ENCODE data around the gene TMEM132C.

DNA sequence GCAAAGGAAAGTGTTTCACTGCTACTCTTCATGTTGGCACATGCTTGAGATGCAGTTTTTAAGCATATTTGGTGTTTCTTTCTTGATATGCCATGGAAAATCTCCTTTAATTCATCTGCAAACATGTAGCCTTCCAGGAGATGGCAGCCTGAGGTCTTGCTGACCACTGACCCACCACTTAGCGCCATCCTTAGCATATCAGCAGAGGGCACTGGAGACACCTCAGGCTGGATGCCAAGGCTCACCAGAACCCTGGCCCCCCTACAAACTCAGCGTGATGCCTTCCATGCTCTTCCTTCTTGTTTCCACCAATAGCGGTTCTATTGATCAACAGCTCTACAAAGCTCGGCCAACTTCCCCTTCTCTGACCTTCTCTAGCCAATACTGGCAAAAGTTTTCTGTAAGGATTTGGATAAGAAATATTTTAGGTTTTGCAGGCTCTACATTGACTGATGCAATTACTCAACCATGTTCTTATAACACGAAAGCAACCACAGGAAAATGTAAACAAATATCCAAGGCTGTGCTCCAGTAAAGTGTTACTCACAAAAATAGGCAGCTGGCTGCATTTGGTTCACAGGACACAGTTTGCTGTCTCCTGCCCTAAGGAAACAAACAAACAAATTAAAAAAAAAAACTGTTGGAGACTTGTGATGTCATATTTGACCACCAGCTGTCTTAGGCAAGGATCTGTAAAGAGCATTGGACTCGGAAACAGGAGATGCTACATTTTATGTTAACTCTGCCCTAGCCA, 347.0 kb downstream of the TMEM132C start:
- TF ChIP-seq, protein P1, sequence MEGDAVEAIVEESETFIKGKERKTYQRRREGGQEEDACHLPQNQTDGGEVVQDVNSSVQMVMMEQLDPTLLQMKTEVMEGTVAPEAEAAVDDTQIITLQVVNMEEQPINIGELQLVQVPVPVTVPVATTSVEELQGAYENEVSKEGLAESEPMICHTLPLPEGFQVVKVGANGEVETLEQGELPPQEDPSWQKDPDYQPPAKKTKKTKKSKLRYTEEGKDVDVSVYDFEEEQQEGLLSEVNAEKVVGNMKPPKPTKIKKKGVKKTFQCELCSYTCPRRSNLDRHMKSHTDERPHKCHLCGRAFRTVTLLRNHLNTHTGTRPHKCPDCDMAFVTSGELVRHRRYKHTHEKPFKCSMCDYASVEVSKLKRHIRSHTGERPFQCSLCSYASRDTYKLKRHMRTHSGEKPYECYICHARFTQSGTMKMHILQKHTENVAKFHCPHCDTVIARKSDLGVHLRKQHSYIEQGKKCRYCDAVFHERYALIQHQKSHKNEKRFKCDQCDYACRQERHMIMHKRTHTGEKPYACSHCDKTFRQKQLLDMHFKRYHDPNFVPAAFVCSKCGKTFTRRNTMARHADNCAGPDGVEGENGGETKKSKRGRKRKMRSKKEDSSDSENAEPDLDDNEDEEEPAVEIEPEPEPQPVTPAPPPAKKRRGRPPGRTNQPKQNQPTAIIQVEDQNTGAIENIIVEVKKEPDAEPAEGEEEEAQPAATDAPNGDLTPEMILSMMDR (IDR thresholded peaks at IDR 0.05), result no peak
- no peak for TF ChIP-seq TAF1 (IDR thresholded peaks at IDR 0.05; ENCODE audit: borderline replicate concordance, low read depth, low read length)
- no peak for TF ChIP-seq SMC3 (IDR thresholded peaks at IDR 0.05; ENCODE audit: low read depth, low read length)
- TF ChIP-seq, protein P2, sequence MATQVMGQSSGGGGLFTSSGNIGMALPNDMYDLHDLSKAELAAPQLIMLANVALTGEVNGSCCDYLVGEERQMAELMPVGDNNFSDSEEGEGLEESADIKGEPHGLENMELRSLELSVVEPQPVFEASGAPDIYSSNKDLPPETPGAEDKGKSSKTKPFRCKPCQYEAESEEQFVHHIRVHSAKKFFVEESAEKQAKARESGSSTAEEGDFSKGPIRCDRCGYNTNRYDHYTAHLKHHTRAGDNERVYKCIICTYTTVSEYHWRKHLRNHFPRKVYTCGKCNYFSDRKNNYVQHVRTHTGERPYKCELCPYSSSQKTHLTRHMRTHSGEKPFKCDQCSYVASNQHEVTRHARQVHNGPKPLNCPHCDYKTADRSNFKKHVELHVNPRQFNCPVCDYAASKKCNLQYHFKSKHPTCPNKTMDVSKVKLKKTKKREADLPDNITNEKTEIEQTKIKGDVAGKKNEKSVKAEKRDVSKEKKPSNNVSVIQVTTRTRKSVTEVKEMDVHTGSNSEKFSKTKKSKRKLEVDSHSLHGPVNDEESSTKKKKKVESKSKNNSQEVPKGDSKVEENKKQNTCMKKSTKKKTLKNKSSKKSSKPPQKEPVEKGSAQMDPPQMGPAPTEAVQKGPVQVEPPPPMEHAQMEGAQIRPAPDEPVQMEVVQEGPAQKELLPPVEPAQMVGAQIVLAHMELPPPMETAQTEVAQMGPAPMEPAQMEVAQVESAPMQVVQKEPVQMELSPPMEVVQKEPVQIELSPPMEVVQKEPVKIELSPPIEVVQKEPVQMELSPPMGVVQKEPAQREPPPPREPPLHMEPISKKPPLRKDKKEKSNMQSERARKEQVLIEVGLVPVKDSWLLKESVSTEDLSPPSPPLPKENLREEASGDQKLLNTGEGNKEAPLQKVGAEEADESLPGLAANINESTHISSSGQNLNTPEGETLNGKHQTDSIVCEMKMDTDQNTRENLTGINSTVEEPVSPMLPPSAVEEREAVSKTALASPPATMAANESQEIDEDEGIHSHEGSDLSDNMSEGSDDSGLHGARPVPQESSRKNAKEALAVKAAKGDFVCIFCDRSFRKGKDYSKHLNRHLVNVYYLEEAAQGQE (IDR thresholded peaks at IDR 0.05; ENCODE audit: low read depth, low read length), result no peak
- TF ChIP-seq, protein P3, sequence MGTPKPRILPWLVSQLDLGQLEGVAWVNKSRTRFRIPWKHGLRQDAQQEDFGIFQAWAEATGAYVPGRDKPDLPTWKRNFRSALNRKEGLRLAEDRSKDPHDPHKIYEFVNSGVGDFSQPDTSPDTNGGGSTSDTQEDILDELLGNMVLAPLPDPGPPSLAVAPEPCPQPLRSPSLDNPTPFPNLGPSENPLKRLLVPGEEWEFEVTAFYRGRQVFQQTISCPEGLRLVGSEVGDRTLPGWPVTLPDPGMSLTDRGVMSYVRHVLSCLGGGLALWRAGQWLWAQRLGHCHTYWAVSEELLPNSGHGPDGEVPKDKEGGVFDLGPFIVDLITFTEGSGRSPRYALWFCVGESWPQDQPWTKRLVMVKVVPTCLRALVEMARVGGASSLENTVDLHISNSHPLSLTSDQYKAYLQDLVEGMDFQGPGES (IDR thresholded peaks at IDR 0.05; ENCODE audit: low read depth, low read length), result no peak
- no peak for TF ChIP-seq FOXJ3 (CRISPR knock-in tag; IDR thresholded peaks at IDR 0.05)
- TF ChIP-seq POLR2AphosphoS5 (IDR thresholded peaks at IDR 0.05; ENCODE audit: low read depth, low read length), result no peak
- TF ChIP-seq, protein P4, sequence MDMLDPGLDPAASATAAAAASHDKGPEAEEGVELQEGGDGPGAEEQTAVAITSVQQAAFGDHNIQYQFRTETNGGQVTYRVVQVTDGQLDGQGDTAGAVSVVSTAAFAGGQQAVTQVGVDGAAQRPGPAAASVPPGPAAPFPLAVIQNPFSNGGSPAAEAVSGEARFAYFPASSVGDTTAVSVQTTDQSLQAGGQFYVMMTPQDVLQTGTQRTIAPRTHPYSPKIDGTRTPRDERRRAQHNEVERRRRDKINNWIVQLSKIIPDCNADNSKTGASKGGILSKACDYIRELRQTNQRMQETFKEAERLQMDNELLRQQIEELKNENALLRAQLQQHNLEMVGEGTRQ (IDR thresholded peaks at IDR 0.05; ENCODE audit: borderline replicate concordance, low read depth, low read length), result no peak
- no peak for TF ChIP-seq RAD21 (IDR thresholded peaks at IDR 0.05; ENCODE audit: low read length)
- TF ChIP-seq FOSL2 (IDR thresholded peaks at IDR 0.05; ENCODE audit: borderline replicate concordance, low read depth), result no peak
- no peak for TF ChIP-seq GABPA (IDR thresholded peaks at IDR 0.05; ENCODE audit: low read depth)
- TF ChIP-seq CHD2 (IDR thresholded peaks at IDR 0.05; ENCODE audit: low read length, partially characterized antibody), result no peak
- no peak for TF ChIP-seq NRF1 (IDR thresholded peaks at IDR 0.05; ENCODE audit: low read depth, low read length)

Measured in SK-N-SH (cell line).